Measurements from ENCODE around the gene FIGLA. TPM values are rescaled to one million over a fixed set of nuclear protein-coding genes. Genes with fewer than 3 reads are reported as not detected.

FIGLA gene
- total and polyA plus RNA-seq, 2 experiments from 2014 or later, result not detected

DNA sequence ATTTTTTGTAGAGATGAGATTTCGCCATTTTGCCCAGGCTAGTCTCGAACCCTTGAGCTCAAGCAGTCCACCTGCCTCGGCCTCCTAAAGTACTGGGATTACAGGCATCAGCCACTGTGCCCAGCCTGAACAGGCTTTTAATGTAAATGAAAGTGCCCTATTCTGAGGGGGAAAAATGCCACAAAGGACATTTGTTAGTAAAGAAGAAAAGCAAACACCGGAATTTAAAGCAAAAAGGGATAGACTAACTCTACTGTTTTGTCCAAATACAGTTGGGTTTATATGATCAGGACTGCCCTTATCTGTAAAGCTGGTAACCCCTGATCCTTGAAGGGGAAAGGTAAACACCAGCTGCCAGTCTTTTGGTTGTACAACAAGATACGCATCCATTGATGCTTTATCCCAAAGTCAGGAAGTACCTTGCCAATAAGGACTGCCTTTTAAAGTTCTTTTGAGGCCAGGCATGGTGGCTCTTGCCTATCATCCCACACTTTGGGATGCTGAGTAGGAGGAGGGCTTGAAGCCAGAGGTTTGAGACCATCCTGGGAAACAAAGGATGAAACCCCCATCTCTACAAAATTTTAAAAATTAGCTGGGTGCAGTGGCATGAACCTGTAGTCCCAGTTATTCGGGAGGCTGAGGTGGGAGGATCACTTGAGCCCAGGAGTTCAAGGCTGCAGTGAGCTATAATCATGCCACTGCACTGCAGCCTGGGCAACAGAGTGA is 16.8 kb upstream of the FIGLA start:
- Histone ChIP-seq H3K27me3 (ENCODE audit: insufficient read depth) (no peaks in the 10 kb centered on the region), H3K9me2 (ENCODE audit: insufficient read depth) (peaks cover 2% of the 10 kb centered on the region; the same call in 1 of the 2 replicates), H3K36me3 (ENCODE audit: insufficient read depth) (no peaks in the 10 kb centered on the region), H4K20me1 (replicated peaks; ENCODE audit: insufficient read depth) (no peaks in the 10 kb centered on the region), H3K4me3 (no peak overlapping the region), H3K4me2 (no peak overlapping the region), H3K27ac (ENCODE audit: low read depth) (no peak overlapping the region), H3K4me1 (ENCODE audit: insufficient read depth) (no peaks in the 10 kb centered on the region), H3K79me2 (replicated peaks; ENCODE audit: insufficient read depth) (no peaks in the 10 kb centered on the region), H2AFZ (no peak overlapping the region), H3F3A (replicated peaks; ENCODE audit: low read depth) (no peaks in the 10 kb centered on the region)
- Mint-ChIP-seq H3K4me1 (no peaks in the 10 kb centered on the region), H3K4me3 (no peak overlapping the region), H3K36me3 (ENCODE audit: low read depth) (no peaks in the 10 kb centered on the region), H3K27me3 (ENCODE audit: insufficient read depth, low read depth, poor library complexity) (peaks cover 5% of the 10 kb centered on the region), H3K9me3 (no peaks in the 10 kb centered on the region), H3K27ac (no peak overlapping the region)
- ATAC-seq, result no peak
- DNase-seq (ENCODE audit: low spot score), result no peak
- no peak for TF ChIP-seq JUNB (IDR thresholded peaks at IDR 0.05; ENCODE audit: unreplicated experiment)

DNA sequence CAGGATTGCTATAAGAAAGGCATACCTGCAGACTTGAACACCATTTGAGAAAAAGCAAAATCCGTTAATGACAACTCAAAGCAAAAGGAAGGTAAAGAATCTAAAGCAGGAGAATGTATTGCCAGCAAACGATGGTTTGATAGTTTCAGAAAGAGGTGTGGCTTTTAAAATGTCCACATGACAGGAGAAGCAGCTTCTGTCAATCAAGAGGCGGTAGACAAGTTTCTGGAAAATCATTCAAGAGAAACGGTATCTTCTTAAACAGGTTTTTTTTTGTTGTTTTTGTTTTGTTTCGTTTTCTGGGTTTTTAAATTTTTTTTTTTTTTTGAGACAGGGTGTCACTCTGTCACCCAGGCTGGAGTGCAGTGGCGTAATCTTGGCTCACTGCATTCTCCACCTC is 16.2 kb upstream of the FIGLA start:
- no peak overlapping the region for H2AFZ ChIP-seq
- no peak for TF ChIP-seq ZNF114 (CRISPR knock-in tag; IDR thresholded peaks at IDR 0.05)
- TF ChIP-seq NANOG (IDR thresholded peaks at IDR 0.05; ENCODE audit: borderline replicate concordance), result no peak
- no peak for TF ChIP-seq STAT1 (IDR thresholded peaks at IDR 0.05; ENCODE audit: unreplicated experiment)
- TF ChIP-seq, protein P1, sequence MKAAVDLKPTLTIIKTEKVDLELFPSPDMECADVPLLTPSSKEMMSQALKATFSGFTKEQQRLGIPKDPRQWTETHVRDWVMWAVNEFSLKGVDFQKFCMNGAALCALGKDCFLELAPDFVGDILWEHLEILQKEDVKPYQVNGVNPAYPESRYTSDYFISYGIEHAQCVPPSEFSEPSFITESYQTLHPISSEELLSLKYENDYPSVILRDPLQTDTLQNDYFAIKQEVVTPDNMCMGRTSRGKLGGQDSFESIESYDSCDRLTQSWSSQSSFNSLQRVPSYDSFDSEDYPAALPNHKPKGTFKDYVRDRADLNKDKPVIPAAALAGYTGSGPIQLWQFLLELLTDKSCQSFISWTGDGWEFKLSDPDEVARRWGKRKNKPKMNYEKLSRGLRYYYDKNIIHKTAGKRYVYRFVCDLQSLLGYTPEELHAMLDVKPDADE (IDR thresholded peaks at IDR 0.05), result no peak
- TF ChIP-seq, protein P2, sequence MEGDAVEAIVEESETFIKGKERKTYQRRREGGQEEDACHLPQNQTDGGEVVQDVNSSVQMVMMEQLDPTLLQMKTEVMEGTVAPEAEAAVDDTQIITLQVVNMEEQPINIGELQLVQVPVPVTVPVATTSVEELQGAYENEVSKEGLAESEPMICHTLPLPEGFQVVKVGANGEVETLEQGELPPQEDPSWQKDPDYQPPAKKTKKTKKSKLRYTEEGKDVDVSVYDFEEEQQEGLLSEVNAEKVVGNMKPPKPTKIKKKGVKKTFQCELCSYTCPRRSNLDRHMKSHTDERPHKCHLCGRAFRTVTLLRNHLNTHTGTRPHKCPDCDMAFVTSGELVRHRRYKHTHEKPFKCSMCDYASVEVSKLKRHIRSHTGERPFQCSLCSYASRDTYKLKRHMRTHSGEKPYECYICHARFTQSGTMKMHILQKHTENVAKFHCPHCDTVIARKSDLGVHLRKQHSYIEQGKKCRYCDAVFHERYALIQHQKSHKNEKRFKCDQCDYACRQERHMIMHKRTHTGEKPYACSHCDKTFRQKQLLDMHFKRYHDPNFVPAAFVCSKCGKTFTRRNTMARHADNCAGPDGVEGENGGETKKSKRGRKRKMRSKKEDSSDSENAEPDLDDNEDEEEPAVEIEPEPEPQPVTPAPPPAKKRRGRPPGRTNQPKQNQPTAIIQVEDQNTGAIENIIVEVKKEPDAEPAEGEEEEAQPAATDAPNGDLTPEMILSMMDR (conservative IDR thresholded peaks at IDR 0.05; ENCODE audit: low read depth in 2 of 2), result no peak
- TF ChIP-seq, protein P3, sequence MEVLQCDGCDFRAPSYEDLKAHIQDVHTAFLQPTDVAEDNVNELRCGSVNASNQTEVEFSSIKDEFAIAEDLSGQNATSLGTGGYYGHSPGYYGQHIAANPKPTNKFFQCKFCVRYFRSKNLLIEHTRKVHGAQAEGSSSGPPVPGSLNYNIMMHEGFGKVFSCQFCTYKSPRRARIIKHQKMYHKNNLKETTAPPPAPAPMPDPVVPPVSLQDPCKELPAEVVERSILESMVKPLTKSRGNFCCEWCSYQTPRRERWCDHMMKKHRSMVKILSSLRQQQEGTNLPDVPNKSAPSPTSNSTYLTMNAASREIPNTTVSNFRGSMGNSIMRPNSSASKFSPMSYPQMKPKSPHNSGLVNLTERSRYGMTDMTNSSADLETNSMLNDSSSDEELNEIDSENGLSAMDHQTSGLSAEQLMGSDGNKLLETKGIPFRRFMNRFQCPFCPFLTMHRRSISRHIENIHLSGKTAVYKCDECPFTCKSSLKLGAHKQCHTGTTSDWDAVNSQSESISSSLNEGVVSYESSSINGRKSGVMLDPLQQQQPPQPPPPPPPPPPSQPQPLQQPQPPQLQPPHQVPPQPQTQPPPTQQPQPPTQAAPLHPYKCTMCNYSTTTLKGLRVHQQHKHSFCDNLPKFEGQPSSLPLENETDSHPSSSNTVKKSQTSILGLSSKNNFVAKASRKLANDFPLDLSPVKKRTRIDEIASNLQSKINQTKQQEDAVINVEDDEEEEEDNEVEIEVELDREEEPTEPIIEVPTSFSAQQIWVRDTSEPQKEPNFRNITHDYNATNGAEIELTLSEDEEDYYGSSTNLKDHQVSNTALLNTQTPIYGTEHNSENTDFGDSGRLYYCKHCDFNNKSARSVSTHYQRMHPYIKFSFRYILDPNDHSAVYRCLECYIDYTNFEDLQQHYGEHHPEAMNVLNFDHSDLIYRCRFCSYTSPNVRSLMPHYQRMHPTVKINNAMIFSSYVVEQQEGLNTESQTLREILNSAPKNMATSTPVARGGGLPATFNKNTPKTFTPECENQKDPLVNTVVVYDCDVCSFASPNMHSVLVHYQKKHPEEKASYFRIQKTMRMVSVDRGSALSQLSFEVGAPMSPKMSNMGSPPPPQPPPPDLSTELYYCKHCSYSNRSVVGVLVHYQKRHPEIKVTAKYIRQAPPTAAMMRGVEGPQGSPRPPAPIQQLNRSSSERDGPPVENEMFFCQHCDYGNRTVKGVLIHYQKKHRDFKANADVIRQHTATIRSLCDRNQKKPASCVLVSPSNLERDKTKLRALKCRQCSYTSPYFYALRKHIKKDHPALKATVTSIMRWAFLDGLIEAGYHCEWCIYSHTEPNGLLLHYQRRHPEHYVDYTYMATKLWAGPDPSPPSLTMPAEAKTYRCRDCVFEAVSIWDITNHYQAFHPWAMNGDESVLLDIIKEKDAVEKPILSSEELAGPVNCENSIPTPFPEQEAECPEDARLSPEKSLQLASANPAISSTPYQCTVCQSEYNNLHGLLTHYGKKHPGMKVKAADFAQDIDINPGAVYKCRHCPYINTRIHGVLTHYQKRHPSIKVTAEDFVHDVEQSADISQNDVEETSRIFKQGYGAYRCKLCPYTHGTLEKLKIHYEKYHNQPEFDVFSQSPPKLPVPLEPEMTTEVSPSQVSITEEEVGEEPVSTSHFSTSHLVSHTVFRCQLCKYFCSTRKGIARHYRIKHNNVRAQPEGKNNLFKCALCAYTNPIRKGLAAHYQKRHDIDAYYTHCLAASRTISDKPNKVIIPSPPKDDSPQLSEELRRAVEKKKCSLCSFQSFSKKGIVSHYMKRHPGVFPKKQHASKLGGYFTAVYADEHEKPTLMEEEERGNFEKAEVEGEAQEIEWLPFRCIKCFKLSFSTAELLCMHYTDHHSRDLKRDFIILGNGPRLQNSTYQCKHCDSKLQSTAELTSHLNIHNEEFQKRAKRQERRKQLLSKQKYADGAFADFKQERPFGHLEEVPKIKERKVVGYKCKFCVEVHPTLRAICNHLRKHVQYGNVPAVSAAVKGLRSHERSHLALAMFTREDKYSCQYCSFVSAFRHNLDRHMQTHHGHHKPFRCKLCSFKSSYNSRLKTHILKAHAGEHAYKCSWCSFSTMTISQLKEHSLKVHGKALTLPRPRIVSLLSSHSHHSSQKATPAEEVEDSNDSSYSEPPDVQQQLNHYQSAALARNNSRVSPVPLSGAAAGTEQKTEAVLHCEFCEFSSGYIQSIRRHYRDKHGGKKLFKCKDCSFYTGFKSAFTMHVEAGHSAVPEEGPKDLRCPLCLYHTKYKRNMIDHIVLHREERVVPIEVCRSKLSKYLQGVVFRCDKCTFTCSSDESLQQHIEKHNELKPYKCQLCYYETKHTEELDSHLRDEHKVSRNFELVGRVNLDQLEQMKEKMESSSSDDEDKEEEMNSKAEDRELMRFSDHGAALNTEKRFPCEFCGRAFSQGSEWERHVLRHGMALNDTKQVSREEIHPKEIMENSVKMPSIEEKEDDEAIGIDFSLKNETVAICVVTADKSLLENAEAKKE (CRISPR knock-in tag; IDR thresholded peaks at IDR 0.05), result no peak
- no peak for TF ChIP-seq CREB1 (CRISPR knock-in tag; IDR thresholded peaks at IDR 0.05; ENCODE audit: low read depth)
- no peak for TF ChIP-seq JUNB (IDR thresholded peaks at IDR 0.05; ENCODE audit: unreplicated experiment)

More for the DNA sequence above, 16.2 kb upstream of the FIGLA start:
- Histone ChIP-seq H3K36me3 (ENCODE audit: insufficient read depth) (no peaks in the 10 kb centered on the region), H3K27ac (ENCODE audit: low read depth) (no peak overlapping the region), H3K4me3 (no peak overlapping the region), H3K79me2 (replicated peaks; ENCODE audit: insufficient read depth) (no peaks in the 10 kb centered on the region), H3F3A (replicated peaks; ENCODE audit: low read depth) (no peaks in the 10 kb centered on the region), H3K4me1 (ENCODE audit: insufficient read depth) (no peaks in the 10 kb centered on the region), H3K9me2 (ENCODE audit: insufficient read depth) (no peaks in the 10 kb centered on the region), H4K20me1 (replicated peaks; ENCODE audit: insufficient read depth) (no peaks in the 10 kb centered on the region), H3K27me3 (ENCODE audit: insufficient read depth) (peaks cover 1% of the 10 kb centered on the region; the same call in 1 of the 2 replicates), H3K4me2 (no peak overlapping the region)
- Mint-ChIP-seq H3K36me3 (ENCODE audit: low read depth) (no peaks in the 10 kb centered on the region), H3K27me3 (ENCODE audit: insufficient read depth, low read depth, poor library complexity) (peaks cover 10% of the 10 kb centered on the region), H3K9me3 (no peaks in the 10 kb centered on the region), H3K27ac (no peak overlapping the region), H3K4me1 (no peaks in the 10 kb centered on the region), H3K4me3 (no peak overlapping the region)
- DNase-seq (ENCODE audit: low spot score), result no peak
- ATAC-seq, result no peak

All from GM23338 (cell line).